WTC11 (cell line): ENCODE results near the gene PRDM2. TPM values are rescaled to one million over a fixed set of nuclear protein-coding genes. Genes with fewer than 3 reads are reported as not detected.

Source experiments
- ATAC-seq: fragments of 200-7000 bp; cut with Tn5 transposase; 2 replicates; pipeline ENCODE4 v1.10.0; 2021; ENCODE audit warnings: mild to moderate bottlenecking, moderate library complexity
- CTCF ChIA-PET: fragments of 300-600 bp; sonication (Branson Sonifier 250); formaldehyde crosslinking; loops from one replicate; lab custom pipeline; 2021; ENCODE audit warnings: antibody characterized with exemption; lab: Charles Lee
- POLR2A ChIA-PET: fragments of 350-600 bp; sonication (Branson Sonifier 250); formaldehyde crosslinking; loops from one replicate; lab custom pipeline; 2021; ENCODE audit warnings: antibody characterized with exemption; lab: Charles Lee
- DNase-seq: peaks from one replicate; pipeline ENCODE4 v3.0.0; 2021; ENCODE audit warnings: low spot score
- H3K27ac Mint-ChIP-seq: 2 replicates; pipeline ENCODE4 v1.8.0; 2021; ENCODE audit warnings: mixed read lengths
- H3K27me3 Mint-ChIP-seq: 2 replicates; pipeline ENCODE4 v1.8.0; 2021; ENCODE audit warnings: low read depth, mild to moderate bottlenecking, moderate library complexity, mixed read lengths
- H3K36me3 Mint-ChIP-seq: 2 replicates; pipeline ENCODE4 v1.8.0; 2021; ENCODE audit warnings: mixed read lengths
- H3K4me1 Mint-ChIP-seq: 2 replicates; pipeline ENCODE4 v1.8.0; 2022; ENCODE audit warnings: mixed read lengths
- H3K4me3 Mint-ChIP-seq: 2 replicates; pipeline ENCODE4 v1.8.0; 2021; ENCODE audit warnings: mild to moderate bottlenecking, moderate library complexity, mixed read lengths
- H3K9me3 Mint-ChIP-seq: 2 replicates; pipeline ENCODE4 v1.8.0; 2021; ENCODE audit warnings: mixed read lengths
- CREB1 ChIP-seq: sonication (generic); formaldehyde crosslinking; IDR thresholded peaks from 2 replicates; pipeline ENCODE4 v1.8.0; 2023; ENCODE audit warnings: mild to moderate bottlenecking, missing genetic modification reagents
- FOXK1 ChIP-seq: sonication (generic); formaldehyde crosslinking; IDR thresholded peaks from 2 replicates; pipeline ENCODE4 v1.8.0; 2022; ENCODE audit warnings: mild to moderate bottlenecking, moderate library complexity, missing genetic modification reagents
- FOXP1 ChIP-seq: sonication (generic); formaldehyde crosslinking; IDR thresholded peaks from 2 replicates; pipeline ENCODE4 v1.8.0; 2022; ENCODE audit warnings: missing genetic modification reagents, mild to moderate bottlenecking, moderate library complexity, borderline replicate concordance
- GRHL2 ChIP-seq: fragments of 250-450 bp; sonication (Bioruptor Pico); IDR thresholded peaks from 2 replicates; pipeline ENCODE4 v1.8.0; 2022; ENCODE audit warnings: mild to moderate bottlenecking, moderate library complexity; ENCODE audit not compliant: insufficient replicate concordance, severe bottlenecking
- IRF1 ChIP-seq: sonication (generic); formaldehyde crosslinking; IDR thresholded peaks from 2 replicates; pipeline ENCODE4 v1.8.0; 2023; ENCODE audit warnings: missing genetic modification reagents
- MLX ChIP-seq: sonication (generic); formaldehyde crosslinking; IDR thresholded peaks from 2 replicates; pipeline ENCODE4 v1.8.1; 2023; ENCODE audit warnings: mild to moderate bottlenecking, missing genetic modification reagents, moderate library complexity
- NR1H2 ChIP-seq: sonication (generic); formaldehyde crosslinking; IDR thresholded peaks from 2 replicates; pipeline ENCODE4 v1.9.0; 2021; ENCODE audit warnings: mild to moderate bottlenecking, moderate library complexity, missing genetic modification reagents
- PRDM15 ChIP-seq: sonication (generic); formaldehyde crosslinking; IDR thresholded peaks from 2 replicates; pipeline ENCODE4 v1.8.0; 2022; ENCODE audit warnings: missing genetic modification reagents
- RORB ChIP-seq: fragments of 250-450 bp; sonication (Bioruptor Pico); IDR thresholded peaks from 2 replicates; pipeline ENCODE4 v1.9.0; 2021; ENCODE audit warnings: mild to moderate bottlenecking
- TCF7 ChIP-seq: sonication (generic); formaldehyde crosslinking; IDR thresholded peaks from 2 replicates; pipeline ENCODE4 v1.8.0; 2022; ENCODE audit warnings: mild to moderate bottlenecking, low read depth, missing genetic modification reagents, moderate library complexity
- ZNF219 ChIP-seq: sonication (generic); formaldehyde crosslinking; IDR thresholded peaks from 2 replicates; pipeline ENCODE4 v1.8.0; 2023; ENCODE audit warnings: missing genetic modification reagents, mild to moderate bottlenecking, borderline replicate concordance
- total RNA-seq: library from RNA; stranded (reverse); gene quantifications from 3 replicates; pipeline ENCODE4 v1.2.3, GENCODE V29; 2021
- TF ChIP-seq, protein P1 (sequence below): sonication (generic); formaldehyde crosslinking; IDR thresholded peaks from 2 replicates; pipeline ENCODE4 v1.8.1; 2022; ENCODE audit warnings: mild to moderate bottlenecking, missing genetic modification reagents, moderate library complexity, borderline replicate concordance
- TF ChIP-seq, protein P2 (sequence below): sonication (generic); formaldehyde crosslinking; IDR thresholded peaks from 2 replicates; pipeline ENCODE4 v1.8.1; 2022; ENCODE audit warnings: low read depth, missing genetic modification reagents, borderline replicate concordance
- TF ChIP-seq, protein P3 (sequence below): sonication (generic); formaldehyde crosslinking; IDR thresholded peaks from 2 replicates; pipeline ENCODE4 v1.8.1; 2022; ENCODE audit warnings: mild to moderate bottlenecking, moderate library complexity, missing genetic modification reagents
- TF ChIP-seq, protein P4 (sequence below): fragments of 250-450 bp; sonication (Bioruptor Pico); IDR thresholded peaks from 2 replicates; pipeline ENCODE4 v2.1.2; 2022; ENCODE audit warnings: mild to moderate bottlenecking, moderate library complexity
- TF ChIP-seq, protein P5 (sequence below): sonication (generic); formaldehyde crosslinking; IDR thresholded peaks from 2 replicates; pipeline ENCODE4 v1.8.1; 2023; ENCODE audit warnings: mild to moderate bottlenecking, missing genetic modification reagents, moderate library complexity

The PRDM2 gene
- total RNA-seq, 1 experiment from 2014 or later, result 25.0 TPM

- peaks cover 2% of the 10 kb centered on the region; the same call in 1 of the 2 replicates for H3K4me1 Mint-ChIP-seq
- H3K36me3 Mint-ChIP-seq, result no peaks in the 10 kb centered on the region
- POLR2A ChIA-PET, result no interaction called here
- CTCF ChIA-PET, result no interaction called here
- no peak overlapping the region for H3K27ac Mint-ChIP-seq
- TF ChIP-seq, protein P1, sequence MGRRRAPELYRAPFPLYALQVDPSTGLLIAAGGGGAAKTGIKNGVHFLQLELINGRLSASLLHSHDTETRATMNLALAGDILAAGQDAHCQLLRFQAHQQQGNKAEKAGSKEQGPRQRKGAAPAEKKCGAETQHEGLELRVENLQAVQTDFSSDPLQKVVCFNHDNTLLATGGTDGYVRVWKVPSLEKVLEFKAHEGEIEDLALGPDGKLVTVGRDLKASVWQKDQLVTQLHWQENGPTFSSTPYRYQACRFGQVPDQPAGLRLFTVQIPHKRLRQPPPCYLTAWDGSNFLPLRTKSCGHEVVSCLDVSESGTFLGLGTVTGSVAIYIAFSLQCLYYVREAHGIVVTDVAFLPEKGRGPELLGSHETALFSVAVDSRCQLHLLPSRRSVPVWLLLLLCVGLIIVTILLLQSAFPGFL, result no peak
- TF ChIP-seq MLX (no peak), PRDM15 (CRISPR knock-in tag) (no peak), RORB (no peak), CREB1 (CRISPR knock-in tag) (no peak), NR1H2 (no peak), IRF1 (CRISPR knock-in tag) (no peak), GRHL2 (CRISPR knock-in tag) (no peak)
- TF ChIP-seq, protein P2, sequence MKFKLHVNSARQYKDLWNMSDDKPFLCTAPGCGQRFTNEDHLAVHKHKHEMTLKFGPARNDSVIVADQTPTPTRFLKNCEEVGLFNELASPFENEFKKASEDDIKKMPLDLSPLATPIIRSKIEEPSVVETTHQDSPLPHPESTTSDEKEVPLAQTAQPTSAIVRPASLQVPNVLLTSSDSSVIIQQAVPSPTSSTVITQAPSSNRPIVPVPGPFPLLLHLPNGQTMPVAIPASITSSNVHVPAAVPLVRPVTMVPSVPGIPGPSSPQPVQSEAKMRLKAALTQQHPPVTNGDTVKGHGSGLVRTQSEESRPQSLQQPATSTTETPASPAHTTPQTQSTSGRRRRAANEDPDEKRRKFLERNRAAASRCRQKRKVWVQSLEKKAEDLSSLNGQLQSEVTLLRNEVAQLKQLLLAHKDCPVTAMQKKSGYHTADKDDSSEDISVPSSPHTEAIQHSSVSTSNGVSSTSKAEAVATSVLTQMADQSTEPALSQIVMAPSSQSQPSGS (CRISPR knock-in tag), result no peak
- TF ChIP-seq, protein P3, sequence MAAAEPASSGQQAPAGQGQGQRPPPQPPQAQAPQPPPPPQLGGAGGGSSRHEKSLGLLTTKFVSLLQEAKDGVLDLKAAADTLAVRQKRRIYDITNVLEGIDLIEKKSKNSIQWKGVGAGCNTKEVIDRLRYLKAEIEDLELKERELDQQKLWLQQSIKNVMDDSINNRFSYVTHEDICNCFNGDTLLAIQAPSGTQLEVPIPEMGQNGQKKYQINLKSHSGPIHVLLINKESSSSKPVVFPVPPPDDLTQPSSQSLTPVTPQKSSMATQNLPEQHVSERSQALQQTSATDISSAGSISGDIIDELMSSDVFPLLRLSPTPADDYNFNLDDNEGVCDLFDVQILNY, result no peak
- TF ChIP-seq, protein P4, sequence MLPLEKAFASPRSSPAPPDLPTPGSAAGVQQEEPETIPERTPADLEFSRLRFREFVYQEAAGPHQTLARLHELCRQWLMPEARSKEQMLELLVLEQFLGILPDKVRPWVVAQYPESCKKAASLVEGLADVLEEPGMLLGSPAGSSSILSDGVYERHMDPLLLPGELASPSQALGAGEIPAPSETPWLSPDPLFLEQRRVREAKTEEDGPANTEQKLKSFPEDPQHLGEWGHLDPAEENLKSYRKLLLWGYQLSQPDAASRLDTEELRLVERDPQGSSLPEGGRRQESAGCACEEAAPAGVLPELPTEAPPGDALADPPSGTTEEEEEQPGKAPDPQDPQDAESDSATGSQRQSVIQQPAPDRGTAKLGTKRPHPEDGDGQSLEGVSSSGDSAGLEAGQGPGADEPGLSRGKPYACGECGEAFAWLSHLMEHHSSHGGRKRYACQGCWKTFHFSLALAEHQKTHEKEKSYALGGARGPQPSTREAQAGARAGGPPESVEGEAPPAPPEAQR (CRISPR knock-in tag), result no peak
- TF ChIP-seq, all 79 proteins: peak for 0
- Mint-ChIP-seq H3K4me3 (no peak overlapping the region), H3K27me3 (no peaks in the 10 kb centered on the region), H3K9me3 (no peaks in the 10 kb centered on the region)
- ATAC-seq, result peak; percentile 60; the same call in 1 of the 2 replicates
- DNase-seq, result no peak
Measured at GRCh38 chr1:13737398-13737797, 37.4 kb downstream of the PRDM2 start.

- Mint-ChIP-seq H3K9me3 (no peaks in the 10 kb centered on the region), H3K4me3 (no peak overlapping the region), H3K27me3 (peaks cover 22% of the 10 kb centered on the region), H3K27ac (no peak overlapping the region), H3K4me1 (peaks cover 18% of the 10 kb centered on the region), H3K36me3 (no peaks in the 10 kb centered on the region)
- DNase-seq, result no peak
- ChIA-PET POLR2A (no interaction called here), CTCF (no interaction called here)
- TF ChIP-seq FOXP1 (CRISPR knock-in tag) (no peak), FOXK1 (CRISPR knock-in tag) (no peak), ZNF219 (no peak), TCF7 (CRISPR knock-in tag) (no peak)
- TF ChIP-seq, protein P5, sequence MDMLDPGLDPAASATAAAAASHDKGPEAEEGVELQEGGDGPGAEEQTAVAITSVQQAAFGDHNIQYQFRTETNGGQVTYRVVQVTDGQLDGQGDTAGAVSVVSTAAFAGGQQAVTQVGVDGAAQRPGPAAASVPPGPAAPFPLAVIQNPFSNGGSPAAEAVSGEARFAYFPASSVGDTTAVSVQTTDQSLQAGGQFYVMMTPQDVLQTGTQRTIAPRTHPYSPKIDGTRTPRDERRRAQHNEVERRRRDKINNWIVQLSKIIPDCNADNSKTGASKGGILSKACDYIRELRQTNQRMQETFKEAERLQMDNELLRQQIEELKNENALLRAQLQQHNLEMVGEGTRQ, result no peak
- ATAC-seq, result no peak
Measured at GRCh38 chr1:13746342-13746741, 46.4 kb downstream of the PRDM2 start.
